H1 (cell line): Measurements from ENCODE around the gene PDZD2. TPM values are rescaled to one million over a fixed set of nuclear protein-coding genes. Genes with fewer than 3 reads are reported as not detected.

Experiments used
- BCL11A ChIP-seq, 2 experiments: IDR thresholded peaks; one replicate each; pipeline ENCODE4 v1.6.1; 2011; ENCODE audit warnings: low read depth in 2 of 2, low read length in 2 of 2, mild to moderate bottlenecking in 2 of 2
- CTCF ChIP-seq, 3 experiments: IDR thresholded peaks; 1 replicate in 2 of 3; 2 replicates in 1 of 3; pipeline versions ENCODE4 v1.5.1 to v1.6.1; 2011; ENCODE audit warnings: low read length in 3 of 3, mild to moderate bottlenecking in 3 of 3, inconsistent platforms in 2 of 3, low read depth in 1 of 3, moderate library complexity in 1 of 3; ENCODE audit not compliant: insufficient read depth in 1 of 3; ENCODE audit errors: control extremely low read depth in 1 of 3
- KDM4A ChIP-seq: IDR thresholded peaks from one replicate; pipeline ENCODE4 v1.7.1; 2012; ENCODE audit warnings: low read depth, mild to moderate bottlenecking, moderate library complexity, low read length, inconsistent platforms; ENCODE audit not compliant: severe bottlenecking
- POLR2A ChIP-seq, 2 experiments: IDR thresholded peaks; 1 replicate in 1 of 2; 2 replicates in 1 of 2; pipeline ENCODE4 v1.6.1; 2011; ENCODE audit warnings: low read depth in 2 of 2, low read length in 2 of 2, mild to moderate bottlenecking in 2 of 2; ENCODE audit errors: control extremely low read depth in 1 of 2
- POU5F1 ChIP-seq: IDR thresholded peaks from 2 replicates; pipeline ENCODE4 v1.6.1; 2011; ENCODE audit warnings: low read depth, mild to moderate bottlenecking, low read length, moderate library complexity
- TAF7 ChIP-seq: optimal IDR thresholded peaks from 2 replicates; pipeline ENCODE3; 2011; ENCODE audit warnings: low read depth, mild to moderate bottlenecking, inconsistent platforms, low read length, moderate library complexity, borderline replicate concordance
- polyA plus RNA-seq, 7 experiments: library from polyadenylated mRNA; depleted of rRNA in 3 of 7; stranded (reverse) in 5 of 7; unstranded in 2 of 7; fragments of >200 nt in 5 of 7; fragments of 200-250 nt in 2 of 7; gene quantifications; 1 replicate in 5 of 7; 2 replicates in 1 of 7; 4 replicates in 1 of 7; pipeline versions ENCODE4 v1.2.1 to v1.2.3, GENCODE V29; 2011 to 2013; ENCODE audit warnings: missing spikeins in 2 of 7, mixed read lengths in 2 of 7
- total RNA-seq: library from RNA; stranded (reverse); fragmentation: NEBNext Ultra II Directional; extraction: Animal tissue kit (Norgen Biotek cat#: 25700); gene quantifications from 2 replicates; pipeline ENCODE4 v1.2.1, GENCODE V29; 2021

PDZD2 gene
- total and polyA plus RNA-seq, 2 of the 8 experiments (the other 6 are each of a cell fraction or from before 2014, with no cell fraction given) = 1.2 to 6.8 TPM

DNA sequence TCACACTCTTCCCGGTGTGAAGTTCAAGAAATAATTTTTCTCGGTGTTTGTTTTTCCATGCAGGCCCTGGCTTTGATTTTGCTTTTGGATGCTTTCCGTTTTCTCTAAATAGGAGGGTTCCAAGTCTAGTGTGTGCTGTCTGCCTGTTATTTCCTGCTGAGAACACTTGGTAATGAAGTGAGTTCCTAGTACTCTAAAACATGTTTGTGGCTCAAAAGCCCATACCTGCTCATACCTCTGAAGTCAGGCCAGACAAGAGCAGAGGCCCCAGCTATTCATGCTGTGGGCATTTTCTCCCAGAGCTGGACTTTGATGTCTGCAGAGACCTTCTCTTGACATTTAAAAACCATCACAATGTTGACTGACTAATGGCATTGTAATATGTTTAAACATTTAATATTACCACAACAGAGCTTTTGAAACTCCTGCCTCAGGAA, 324.0 kb downstream of the PDZD2 start (continued):
- TF ChIP-seq CTCF (IDR thresholded peaks at IDR 0.05; ENCODE audit: control extremely low read depth in 1 of 3, insufficient read depth in 1 of 3, low read depth in 1 of 3, low read length in 3 of 3) = no peak
- no peak for TF ChIP-seq KDM4A
- no peak for TF ChIP-seq BCL11A (IDR thresholded peaks at IDR 0.05; ENCODE audit: low read depth in 2 of 2, low read length in 2 of 2)
- TF ChIP-seq POLR2A (IDR thresholded peaks at IDR 0.05; ENCODE audit: control extremely low read depth in 1 of 2, low read depth in 2 of 2, low read length in 2 of 2) = no peak
- TF ChIP-seq TAF7 = no peak
- TF ChIP-seq POU5F1 = no peak
